GM12878 (cell line): Measurements from ENCODE around the gene PDCD10. TPM values are rescaled to one million over a fixed set of nuclear protein-coding genes. Genes with fewer than 3 reads are reported as not detected.

Experiments used
- ATAC-seq: fragments of 200-7000 bp; cut with Tn5 transposase; 3 replicates; pipeline ENCODE4 v1.9.1; 2020; ENCODE audit warnings: mild to moderate bottlenecking, moderate library complexity
- BruUV-seq: library from RNA; stranded (reverse); fragments of 400-500 nt; replicated peaks from 2 replicates; lab custom pipeline; 2021; lab: Mats Ljungman, UMichigan
- CTCF ChIA-PET: fragments of 300-600 bp; sonication (Branson Sonifier 250); formaldehyde crosslinking; extraction: SDS; loops from one replicate; lab custom pipeline; 2021; ENCODE audit warnings: inconsistent platforms; lab: Yijun Ruan, JAX
- POLR2A ChIA-PET: fragments of 350-600 bp; formaldehyde crosslinking; extraction: SDS; loops from one replicate; lab custom pipeline; 2021; ENCODE audit warnings: inconsistent platforms; lab: Charles Lee
- RAD21 ChIA-PET: fragments of 300-600 bp; sonication (Branson Sonifier 250); formaldehyde crosslinking; loops from one replicate; lab custom pipeline; 2023; ENCODE audit warnings: antibody characterized with exemption; ENCODE audit not compliant: unreplicated experiment; lab: Charles Lee
- SMC1A ChIA-PET: fragments of 300-600 bp; sonication (Branson Sonifier 250); formaldehyde crosslinking; loops from one replicate; lab custom pipeline; 2023; ENCODE audit not compliant: unreplicated experiment, uncharacterized antibody; lab: Charles Lee
- DNase-seq: peaks from one replicate; pipeline ENCODE4 v3.0.0-alpha.2; 2011; ENCODE audit warnings: low read depth, low spot score
- FAIRE-seq: peaks from 3 replicates; lab custom pipeline; 2011; peaks lifted over from hg19 to GRCh38; lab: Jason Lieb, UNC
- H2AFZ ChIP-seq: 2 replicates; pipeline ENCODE4 v1.6.0; 2011; ENCODE audit warnings: low read depth, low read length, control low read depth; ENCODE audit not compliant: control insufficient read depth
- H3K27ac ChIP-seq: 2 replicates; pipeline ENCODE4 v1.5.1; 2011; ENCODE audit warnings: control low read depth; ENCODE audit not compliant: control insufficient read depth, insufficient read depth
- H3K27me3 ChIP-seq, 2 experiments: replicated peaks in 1 of 2; 2 replicates each; pipeline versions ENCODE4 v1.6.0 to v1.6.1; 2011; ENCODE audit warnings: low read length in 1 of 2; ENCODE audit not compliant: control insufficient read depth in 2 of 2, insufficient read depth in 2 of 2
- H3K36me3 ChIP-seq, 2 experiments: 2 replicates each; pipeline ENCODE4 v1.5.1; 2011; ENCODE audit warnings: low read length in 1 of 2; ENCODE audit not compliant: control insufficient read depth in 2 of 2, insufficient read depth in 2 of 2
- H3K4me1 ChIP-seq: 2 replicates; pipeline ENCODE4 v1.6.1; 2011; ENCODE audit warnings: mild to moderate bottlenecking, low read length, moderate library complexity, mixed read lengths; ENCODE audit not compliant: control insufficient read depth, insufficient read depth
- H3K4me2 ChIP-seq: 2 replicates; pipeline ENCODE4 v1.6.0; 2011; ENCODE audit warnings: control low read depth; ENCODE audit not compliant: control insufficient read depth, insufficient read depth
- H3K4me3 ChIP-seq: fragments of 200-600 bp; sonication (generic); 2 replicates; pipeline ENCODE4 v1.5.1; 2016
- H3K79me2 ChIP-seq: 2 replicates; pipeline ENCODE4 v1.6.0; 2011; ENCODE audit warnings: low read length; ENCODE audit not compliant: control insufficient read depth, insufficient read depth
- H3K9ac ChIP-seq: 2 replicates; pipeline ENCODE4 v1.8.0; 2011; ENCODE audit warnings: low read length, control low read depth, mixed read lengths; ENCODE audit not compliant: control insufficient read depth, insufficient read depth
- H3K9me3 ChIP-seq: replicated peaks from 3 replicates; pipeline ENCODE4 v1.5.1; 2011; ENCODE audit warnings: mild to moderate bottlenecking, low read length; ENCODE audit not compliant: control insufficient read depth, insufficient read depth
- H4K20me1 ChIP-seq: 2 replicates; pipeline ENCODE4 v1.6.0; 2011; ENCODE audit not compliant: control insufficient read depth, insufficient read depth
- E2F8 ChIP-seq: fragments of 450-650 bp; IDR thresholded peaks from 2 replicates; pipeline ENCODE4 v1.6.1; 2018; ENCODE audit warnings: mild to moderate bottlenecking, low read depth, moderate library complexity; ENCODE audit not compliant: partially characterized antibody
- HDGF ChIP-seq: fragments of 450-650 bp; IDR thresholded peaks from 2 replicates; pipeline ENCODE4 v1.6.1; 2016; ENCODE audit warnings: antibody characterized with exemption
- IKZF2 ChIP-seq, 2 experiments: fragments of 450-650 bp; IDR thresholded peaks; 2 replicates each; pipeline ENCODE4 v1.6.1; 2017; ENCODE audit warnings: mild to moderate bottlenecking in 2 of 2, moderate library complexity in 2 of 2
- KAT2A ChIP-seq: conservative IDR thresholded peaks from 2 replicates; pipeline ENCODE4 v1.6.1; 2011; ENCODE audit warnings: low read depth, low read length; ENCODE audit not compliant: control insufficient read depth
- MTA2 ChIP-seq: fragments of 450-650 bp; IDR thresholded peaks from 2 replicates; pipeline ENCODE4 v1.6.1; 2016; ENCODE audit warnings: low read depth, mild to moderate bottlenecking, moderate library complexity
- RFX5 ChIP-seq: IDR thresholded peaks from 2 replicates; pipeline ENCODE4 v1.6.1; 2011; ENCODE audit warnings: low read depth, low read length, improper control_type of control experiment
- RUNX3 ChIP-seq: IDR thresholded peaks from 2 replicates; pipeline ENCODE4 v1.6.1; 2012; ENCODE audit warnings: low read length, inconsistent platforms
- SKIL ChIP-seq: fragments of 450-650 bp; IDR thresholded peaks from 2 replicates; pipeline ENCODE4 v1.6.1; 2017; ENCODE audit warnings: mild to moderate bottlenecking, low read depth, inconsistent platforms; ENCODE audit not compliant: poor library complexity, severe bottlenecking
- SMC3 ChIP-seq: IDR thresholded peaks from 2 replicates; pipeline ENCODE4 v1.6.1; 2011; ENCODE audit warnings: low read length, improper control_type of control experiment, borderline replicate concordance
- TCF7 ChIP-seq: IDR thresholded peaks from 2 replicates; pipeline ENCODE4 v1.6.1; 2014; ENCODE audit warnings: antibody characterized with exemption, borderline replicate concordance
- YY1 ChIP-seq: IDR thresholded peaks from 2 replicates; pipeline ENCODE4 v1.6.1; 2011; ENCODE audit warnings: low read depth, mild to moderate bottlenecking, low read length
- WGBS: methylation state at CpG from one replicate; pipeline ENCODE4 v1.1.6; 2016; ENCODE audit warnings: low lambda C conversion rate; ENCODE audit not compliant: insufficient replicate concordance, insufficient coverage; ENCODE audit errors: missing lambda C conversion rate; 5-methylcytosine and 5-hydroxymethylcytosine counted together
- in situ Hi-C: fragments of 300-500 bp; cut with MboI; formaldehyde crosslinking; loops from 9 replicates; pipeline ENCODE4 v1.14.3; 2018; ENCODE audit warnings: mixed read lengths
- intact Hi-C: fragments of 100-400 bp; cut with micrococcal nuclease; formaldehyde crosslinking; loops from one replicate; pipeline ENCODE4 v1.14.2; 2022; ENCODE audit not compliant: unreplicated experiment
- polyA plus RNA-seq, 11 experiments: library from polyadenylated mRNA; depleted of rRNA in 4 of 11; unstranded in 6 of 11; stranded (reverse) in 5 of 11; fragments of >200 nt; fragmentation: Nextera tagmentation in 4 of 11; fragmentation: Illumina TruSeq in 1 of 11; extraction: Ambion mirVana in 4 of 11; extraction: Trizol in 1 of 11; gene quantifications; 1 replicate in 1 of 11; 2 replicates in 10 of 11; pipeline versions ENCODE4 v1.2.1 to v1.2.3, GENCODE V29; 2011 to 2016; ENCODE audit warnings: inconsistent platforms in 2 of 11, missing spikeins in 2 of 11, low read depth in 1 of 11
- total RNA-seq, 4 experiments: library from RNA; depleted of rRNA in 3 of 4; stranded (reverse); fragments of >200 nt in 3 of 4; fragmentation: Illumina TruSeq in 1 of 4; extraction: Trizol in 1 of 4; gene quantifications; 2 replicates each; pipeline versions ENCODE4 v1.2.1 to v1.2.3, GENCODE V29; 2013 to 2021
- TF ChIP-seq, protein P1 (sequence below): IDR thresholded peaks from 2 replicates; pipeline ENCODE4 v1.6.1; 2011; ENCODE audit warnings: borderline replicate concordance, low read depth, mild to moderate bottlenecking, moderate library complexity, mixed read lengths, low read length; ENCODE audit not compliant: insufficient read depth; ENCODE audit errors: extremely low read length

PDCD10 gene
- total and polyA plus RNA-seq, 10 of the 15 experiments (the other 5 are each of a cell fraction or from before 2014, with no cell fraction given), result 64.1 to 247 (median 125) TPM

- WGBS, result 95% methylated on average over 4 of the region's 4 CpGs
- H4K20me1 ChIP-seq, result no peaks in the 10 kb centered on the region
- DNase-seq, result no peak
- CTCF ChIA-PET, result interaction anchor here (1.6 kb wide), 1 partner anchor 12 kb away, joined by 3 read pairs; no protein-coding TSS in a partner anchor
- no peak overlapping the region for H3K4me2 ChIP-seq
- no peaks in the 10 kb centered on the region for H3K27me3 ChIP-seq
- H3K79me2 ChIP-seq, result no peaks in the 10 kb centered on the region
- no peak for TF ChIP-seq TCF7
- no peak for TF ChIP-seq YY1
- no peak for TF ChIP-seq RFX5
- TF ChIP-seq HDGF, result no peak
- TF ChIP-seq RUNX3, result no peak
- TF ChIP-seq, protein P1, sequence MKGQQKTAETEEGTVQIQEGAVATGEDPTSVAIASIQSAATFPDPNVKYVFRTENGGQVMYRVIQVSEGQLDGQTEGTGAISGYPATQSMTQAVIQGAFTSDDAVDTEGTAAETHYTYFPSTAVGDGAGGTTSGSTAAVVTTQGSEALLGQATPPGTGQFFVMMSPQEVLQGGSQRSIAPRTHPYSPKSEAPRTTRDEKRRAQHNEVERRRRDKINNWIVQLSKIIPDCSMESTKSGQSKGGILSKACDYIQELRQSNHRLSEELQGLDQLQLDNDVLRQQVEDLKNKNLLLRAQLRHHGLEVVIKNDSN, result no peak
- POLR2A ChIA-PET, result no interaction called here
- FAIRE-seq, result no peak
- H2AFZ ChIP-seq, result no peak overlapping the region
- no peak for ATAC-seq
- in situ Hi-C loops, result no loop called here
- H3K9me3 ChIP-seq, result no peaks in the 10 kb centered on the region
- no peak overlapping the region for H3K4me3 ChIP-seq
- RAD21 ChIA-PET, result interaction anchor here (1.1 kb wide), 1 partner anchor 182 kb away, joined by 5 read pairs; no protein-coding TSS in a partner anchor
- H3K4me1 ChIP-seq, result no peaks in the 10 kb centered on the region
- intact Hi-C loops, result no loop called here
- no peak overlapping the region for H3K27ac ChIP-seq
- SMC1A ChIA-PET, result interaction anchor here (1.0 to 1.4 kb wide), 2 partner anchors 10 to 36 kb away, joined by 4 to 5 read pairs; partner anchors contain the start of gene SERPINI1
- peaks cover 0 to 2% of the 10 kb centered on the region in 2 experiments; a peak in 3 of 4 replicates for H3K36me3 ChIP-seq
- H3K9ac ChIP-seq, result no peak overlapping the region
- BruUV-seq, result no TSS peak
Observed at GRCh38 chr3:167700046-167700445, 34.6 kb downstream of the PDCD10 start.

GRCh38 chr3:167694121-167694520 is 40.6 kb downstream of the PDCD10 start:
- H3K27ac ChIP-seq, result no peak overlapping the region
- H4K20me1 ChIP-seq, result no peaks in the 10 kb centered on the region
- WGBS, result 97% methylated on average over 2 of the region's 2 CpGs
- no peak overlapping the region for H3K9ac ChIP-seq
- no peak for DNase-seq
- ChIA-PET SMC1A (interaction anchor here (0.7 to 2.2 kb wide), 6 partner anchors 9 to 55 kb away, joined by 3 to 6 read pairs (median 4); no protein-coding TSS in a partner anchor), RAD21 (interaction anchor here (1.0 kb wide), 1 partner anchor 8 kb away, joined by 3 read pairs; no protein-coding TSS in a partner anchor), CTCF (interaction anchor here (1.2 to 2.2 kb wide), 7 partner anchors 9 to 188 kb away, joined by 3 to 9 read pairs (median 7); no protein-coding TSS in a partner anchor), POLR2A (interaction anchor here (1.2 kb wide), 1 partner anchor 10 kb away, joined by 3 read pairs; no protein-coding TSS in a partner anchor)
- peaks cover 10% of the 10 kb centered on the region; the same call in 1 of the 2 replicates for H3K4me1 ChIP-seq
- H3K36me3 ChIP-seq, result peaks cover 0 to 2% of the 10 kb centered on the region in 2 experiments; a peak in 2 of 4 replicates
- in situ Hi-C loops, result no loop called here
- H3K27me3 ChIP-seq, result no peaks in the 10 kb centered on the region
- H3K9me3 ChIP-seq, result no peaks in the 10 kb centered on the region
- no TSS peak for BruUV-seq
- H3K4me3 ChIP-seq, result no peak overlapping the region
- H3K4me2 ChIP-seq, result no peak overlapping the region
- intact Hi-C loops, result loop anchor here (10.0 kb wide), 1 partner anchor 361 kb away; no protein-coding TSS in a partner anchor
- no peak for FAIRE-seq
- H2AFZ ChIP-seq, result no peak overlapping the region
- no peak for ATAC-seq
- H3K79me2 ChIP-seq, result no peaks in the 10 kb centered on the region; the same call in 1 of the 2 replicates
- TF ChIP-seq SMC3 (no peak), E2F8 (no peak), SKIL (no peak), MTA2 (no peak), KAT2A (no peak), IKZF2 (IDR thresholded peaks at IDR 0.05) (no peak)
